ENCODE data around the gene HMGB1. TPM values are rescaled to one million over a fixed set of nuclear protein-coding genes. Genes with fewer than 3 reads are reported as not detected.

The HMGB1 gene
- total and polyA plus RNA-seq, 2 donors from 2014 or later, result 247 to 264 TPM

DNA sequence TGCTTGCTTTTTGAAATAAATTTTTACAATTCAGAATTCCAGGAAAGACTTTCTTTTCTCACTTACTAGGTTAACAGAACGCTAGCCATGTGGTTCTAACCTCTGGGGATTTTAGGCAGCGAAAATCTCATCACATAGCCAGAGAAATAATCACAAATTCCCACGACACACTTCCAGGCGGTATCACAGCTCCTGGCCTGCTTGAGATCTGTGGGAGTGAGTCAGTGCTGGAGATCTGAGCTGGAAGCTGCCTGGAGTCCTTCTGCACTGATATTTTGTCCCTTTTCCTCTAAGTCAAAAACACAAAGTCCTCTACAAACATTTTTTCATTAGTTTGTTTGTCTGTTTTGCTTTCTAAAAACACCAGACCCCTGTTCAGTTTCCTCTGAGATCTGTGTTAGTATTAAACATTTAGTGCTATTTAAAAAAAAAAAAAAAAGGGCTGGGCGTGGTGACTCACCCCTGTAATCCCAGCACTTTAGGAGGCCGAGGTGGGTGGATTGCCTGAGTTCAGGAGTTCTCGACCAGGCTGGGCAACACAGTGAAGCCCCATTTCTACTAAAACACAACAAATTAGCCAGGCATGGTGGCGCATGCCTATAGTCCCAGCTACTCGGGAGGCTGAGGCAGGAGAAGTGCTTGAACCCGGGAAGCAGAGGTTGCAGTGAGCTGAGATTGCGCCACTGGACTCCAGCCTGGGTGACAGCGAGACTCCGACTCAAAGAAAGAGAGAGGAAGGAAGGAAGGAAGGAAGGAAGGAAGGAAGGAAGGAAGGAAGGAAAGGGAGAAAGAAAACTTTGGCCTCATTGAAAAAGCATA is 55.6 kb downstream of the HMGB1 start:
- intact Hi-C loops (cut with DNase I), result no loop called here
- H3K27me3 ChIP-seq (ENCODE audit: control insufficient read depth, insufficient read depth, low read length), result no peaks in the 10 kb centered on the region
- H3K36me3 ChIP-seq (ENCODE audit: control insufficient read depth in 2 of 3, insufficient read depth in 3 of 3, low read length in 3 of 3), result no peaks in the 10 kb centered on the region
- DNase-seq, result peak in 1 of 5 donors; percentile 15
- H3K4me3 ChIP-seq (ENCODE audit: low read length in 3 of 3), result no peak overlapping the region
- TF ChIP-seq, protein P1, sequence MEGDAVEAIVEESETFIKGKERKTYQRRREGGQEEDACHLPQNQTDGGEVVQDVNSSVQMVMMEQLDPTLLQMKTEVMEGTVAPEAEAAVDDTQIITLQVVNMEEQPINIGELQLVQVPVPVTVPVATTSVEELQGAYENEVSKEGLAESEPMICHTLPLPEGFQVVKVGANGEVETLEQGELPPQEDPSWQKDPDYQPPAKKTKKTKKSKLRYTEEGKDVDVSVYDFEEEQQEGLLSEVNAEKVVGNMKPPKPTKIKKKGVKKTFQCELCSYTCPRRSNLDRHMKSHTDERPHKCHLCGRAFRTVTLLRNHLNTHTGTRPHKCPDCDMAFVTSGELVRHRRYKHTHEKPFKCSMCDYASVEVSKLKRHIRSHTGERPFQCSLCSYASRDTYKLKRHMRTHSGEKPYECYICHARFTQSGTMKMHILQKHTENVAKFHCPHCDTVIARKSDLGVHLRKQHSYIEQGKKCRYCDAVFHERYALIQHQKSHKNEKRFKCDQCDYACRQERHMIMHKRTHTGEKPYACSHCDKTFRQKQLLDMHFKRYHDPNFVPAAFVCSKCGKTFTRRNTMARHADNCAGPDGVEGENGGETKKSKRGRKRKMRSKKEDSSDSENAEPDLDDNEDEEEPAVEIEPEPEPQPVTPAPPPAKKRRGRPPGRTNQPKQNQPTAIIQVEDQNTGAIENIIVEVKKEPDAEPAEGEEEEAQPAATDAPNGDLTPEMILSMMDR (IDR thresholded peaks at IDR 0.05; ENCODE audit: borderline replicate concordance, extremely low read depth, insufficient read depth), result no peak
- H3K4me1 ChIP-seq (ENCODE audit: control insufficient read depth in 2 of 3, insufficient read depth in 2 of 3, low read depth in 1 of 3, low read length in 3 of 3), result peaks cover 0 to 8% (median 2%) of the 10 kb centered on the region in 3 donors
- no peaks in the 10 kb centered on the region for H3K9me3 ChIP-seq (ENCODE audit: control insufficient read depth in 2 of 3, insufficient read depth in 1 of 3, low read length in 3 of 3)
- H3K9ac ChIP-seq (ENCODE audit: low read length in 3 of 3), result no peak overlapping the region
- H3K27ac ChIP-seq (ENCODE audit: low read depth in 2 of 2, low read length in 2 of 2), result no peak overlapping the region
- no peak for FAIRE-seq

GRCh38 chr13:30408319-30409101 is 57.2 kb downstream of the HMGB1 start:
- Histone ChIP-seq H3K9me3 (ENCODE audit: control insufficient read depth in 2 of 3, insufficient read depth in 1 of 3, low read length in 3 of 3) (no peaks in the 10 kb centered on the region), H3K27ac (ENCODE audit: low read depth in 2 of 2, low read length in 2 of 2) (peak overlapping the region; percentile 34 to 82), H3K36me3 (ENCODE audit: control insufficient read depth in 2 of 3, insufficient read depth in 3 of 3, low read length in 3 of 3) (no peaks in the 10 kb centered on the region), H3K4me3 (ENCODE audit: low read length in 3 of 3) (peak overlapping the region; percentile 39 to 47 (median 40)), H3K27me3 (ENCODE audit: control insufficient read depth, insufficient read depth, low read length) (no peaks in the 10 kb centered on the region), H3K4me1 (ENCODE audit: control insufficient read depth in 2 of 3, insufficient read depth in 2 of 3, low read depth in 1 of 3, low read length in 3 of 3) (peaks cover 0 to 17% (median 2%) of the 10 kb centered on the region in 3 donors), H3K9ac (ENCODE audit: low read length in 3 of 3) (peak overlapping the region in 2 of 3 donors; percentile 43 to 58)
- TF ChIP-seq, protein P1 (IDR thresholded peaks at IDR 0.05; ENCODE audit: borderline replicate concordance, extremely low read depth, insufficient read depth), result peak; percentile 78
- FAIRE-seq (no peak), DNase-seq (peak; percentile 96 to 97 (median 96))
- intact Hi-C loops (cut with DNase I), result no loop called here

DNA sequence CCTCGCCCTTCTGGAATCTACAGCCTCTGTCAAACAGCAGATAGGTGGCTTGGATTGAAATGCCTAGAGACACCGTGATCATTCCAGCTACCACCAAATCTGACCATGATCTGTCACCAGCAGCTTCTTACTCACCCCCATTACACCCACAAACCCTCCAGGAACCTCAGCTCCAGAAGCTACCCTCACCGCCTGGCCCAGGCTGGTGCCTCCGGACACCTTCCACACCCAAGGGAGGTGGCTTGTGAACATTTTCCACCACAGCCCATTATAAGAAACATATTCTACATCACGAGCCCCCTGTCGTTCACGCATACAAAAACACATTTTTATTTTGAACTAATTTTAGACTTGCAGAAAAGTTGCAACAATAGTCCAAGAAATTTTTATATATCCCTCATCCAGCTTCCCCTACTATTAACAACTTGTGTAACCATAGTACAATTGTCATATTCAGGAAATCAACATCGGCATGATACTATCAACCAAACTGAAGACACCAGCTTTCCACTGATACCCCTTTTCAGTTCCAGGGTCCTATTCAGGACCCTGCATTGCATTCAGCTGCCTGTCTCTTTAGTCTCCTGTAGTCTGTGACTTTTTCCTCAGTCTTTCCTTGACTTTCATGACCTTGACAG is 58.8 kb downstream of the HMGB1 start:
- H3K4me1 ChIP-seq (ENCODE audit: control insufficient read depth in 2 of 3, insufficient read depth in 2 of 3, low read depth in 1 of 3, low read length in 3 of 3), result peaks cover 0 to 17% (median 2%) of the 10 kb centered on the region in 3 donors
- H3K27ac ChIP-seq (ENCODE audit: low read depth in 2 of 2, low read length in 2 of 2), result no peak overlapping the region
- H3K9me3 ChIP-seq (ENCODE audit: control insufficient read depth in 2 of 3, insufficient read depth in 1 of 3, low read length in 3 of 3), result no peaks in the 10 kb centered on the region
- FAIRE-seq (no peak), DNase-seq (no peak)
- H3K9ac ChIP-seq (ENCODE audit: low read length in 3 of 3), result no peak overlapping the region
- TF ChIP-seq, protein P1 (IDR thresholded peaks at IDR 0.05; ENCODE audit: borderline replicate concordance, extremely low read depth, insufficient read depth), result no peak
- intact Hi-C loops (cut with DNase I), result no loop called here
- H3K36me3 ChIP-seq (ENCODE audit: control insufficient read depth in 2 of 3, insufficient read depth in 3 of 3, low read length in 3 of 3), result no peaks in the 10 kb centered on the region
- no peaks in the 10 kb centered on the region for H3K27me3 ChIP-seq (ENCODE audit: control insufficient read depth, insufficient read depth, low read length)
- no peak overlapping the region for H3K4me3 ChIP-seq (ENCODE audit: low read length in 3 of 3)

Other genes with a start within 250 kb of the HMGB1 start
- 21.8 TPM for gene KATNAL1, start 158.4 kb downstream of the HMGB1 start, total RNA-seq
- gene KATNAL1, start 158.4 kb downstream of the HMGB1 start, polyA plus RNA-seq (ENCODE audit: insufficient read depth, low read depth, low replicate concordance), result 2.5 TPM
- not detected for gene UBE2L5, start 43.4 kb downstream of the HMGB1 start, total RNA-seq
- not detected for gene UBE2L5, start 43.4 kb downstream of the HMGB1 start, polyA plus RNA-seq (ENCODE audit: insufficient read depth, low read depth, low replicate concordance)
- gene USPL1, start 152.0 kb upstream of the HMGB1 start, total RNA-seq, result 18.4 TPM
- gene USPL1, start 152.0 kb upstream of the HMGB1 start, polyA plus RNA-seq (ENCODE audit: insufficient read depth, low read depth, low replicate concordance), result 6.3 TPM

Measured in kidney (tissue), 14 donors.